CD4-positive, alpha-beta T cell treated with Interleukin-1 beta for 1 hour (primary cell): ENCODE results near the gene S100A5.
A peak's percentile ranks its signal among the peaks of the same experiment; 100 is the strongest.

Source experiments
- DNase-seq, 2 donors: peaks; one replicate each; pipeline ENCODE4 v3.0.0-alpha.2; 2020 to 2022

The S100A5 gene

GRCh38 chr1:153506386-153506785 is 34.3 kb downstream of the S100A5 start:
- no peak for DNase-seq

- DNase-seq: no peak
Measured at GRCh38 chr1:153505576-153505975, 35.2 kb downstream of the S100A5 start.

- no peak for DNase-seq
Measured at GRCh38 chr1:153503766-153504165, 37.0 kb downstream of the S100A5 start.

GRCh38 chr1:153498746-153499145 is 42.0 kb downstream of the S100A5 start:
- DNase-seq: no peak

- DNase-seq: no peak
Measured at GRCh38 chr1:153495536-153495935, 45.2 kb downstream of the S100A5 start.

- DNase-seq: peak; percentile 65 to 69
Measured at GRCh38 chr1:153494976-153495535, 45.7 kb downstream of the S100A5 start.

GRCh38 chr1:153493343-153493960 is 47.3 kb downstream of the S100A5 start:
- DNase-seq: no peak

- peak; percentile 8 for DNase-seq
Measured at GRCh38 chr1:153490272-153491051, 50.3 kb downstream of the S100A5 start.

- no peak for DNase-seq
Measured at GRCh38 chr1:153488731-153489130, 52.0 kb downstream of the S100A5 start.

- DNase-seq: no peak
Measured at GRCh38 chr1:153487707-153488106, 53.0 kb downstream of the S100A5 start.
